PC-3 (cell line): ENCODE results near the gene MRPL24.

ENCODE experiments used
- CTCF ChIP-seq: fragments of 300-600 bp; sonication (generic); conservative IDR thresholded peaks from 2 replicates; pipeline ENCODE4 v1.5.1; 2017; ENCODE audit warnings: antibody characterized with exemption, low read depth, mild to moderate bottlenecking, low read length
- EZH2 ChIP-seq: fragments of 300-600 bp; sonication (generic); IDR thresholded peaks from one replicate; pipeline ENCODE4 v1.6.1; 2017; ENCODE audit warnings: antibody characterized with exemption, mild to moderate bottlenecking, low read length; ENCODE audit not compliant: unreplicated experiment
- EZH2phosphoT487 ChIP-seq: fragments of 300-600 bp; sonication (generic); IDR thresholded peaks from 2 replicates; pipeline ENCODE4 v1.6.1; 2018; ENCODE audit warnings: mild to moderate bottlenecking, antibody characterized with exemption, low read length, borderline replicate concordance

GRCh38 chr1:156742017-156742416 is 1.1 kb upstream of the MRPL24 start:
- TF ChIP-seq EZH2phosphoT487 (no peak), CTCF (no peak), EZH2 (no peak)
